Sigmoid colon (tissue), 4 donors: ENCODE results near the gene OR2AE1.

Experiments used
- POLR2A ChIP-seq, 2 donors: fragments of 450-650 bp; IDR thresholded peaks; one replicate each; pipeline ENCODE4 v1.6.1; 2016; ENCODE audit warnings: antibody characterized with exemption in 2 of 2, mild to moderate bottlenecking in 2 of 2, moderate library complexity in 2 of 2
- POLR2AphosphoS5 ChIP-seq, 4 donors: sonication (generic); formaldehyde crosslinking; IDR thresholded peaks; one replicate each; pipeline ENCODE4 v1.6.1; 2017; ENCODE audit warnings: antibody characterized with exemption in 4 of 4
- TF ChIP-seq, protein P1 (sequence below), 4 experiments: fragments of 450-650 bp in 3 of 4; fragments of 200-600 bp in 1 of 4; IDR thresholded peaks; one replicate each; pipeline ENCODE4 v1.5.1; 2016 to 2019; ENCODE audit warnings: antibody characterized with exemption in 4 of 4, mild to moderate bottlenecking in 3 of 4, moderate library complexity in 2 of 4

DNA sequence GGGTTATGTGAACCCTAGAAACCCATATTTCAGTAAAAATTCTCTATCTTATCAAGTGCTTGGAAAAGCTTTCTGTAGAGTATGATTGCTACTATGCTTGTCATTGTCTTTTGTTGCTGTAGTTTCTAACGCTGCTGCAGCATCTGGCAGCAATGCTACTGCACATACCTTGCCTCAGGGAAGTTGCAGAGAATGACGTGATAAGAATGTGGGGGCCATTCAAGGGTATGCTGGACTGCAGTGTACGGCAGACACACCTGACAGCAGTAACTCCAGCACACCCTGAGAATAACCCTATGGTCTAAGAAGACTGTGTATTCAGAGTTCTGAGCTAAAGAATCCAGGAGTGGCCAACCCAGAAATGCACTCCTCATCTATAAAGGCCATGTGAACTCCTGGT is 22.0 kb upstream of the OR2AE1 start:
- TF ChIP-seq, protein P1, sequence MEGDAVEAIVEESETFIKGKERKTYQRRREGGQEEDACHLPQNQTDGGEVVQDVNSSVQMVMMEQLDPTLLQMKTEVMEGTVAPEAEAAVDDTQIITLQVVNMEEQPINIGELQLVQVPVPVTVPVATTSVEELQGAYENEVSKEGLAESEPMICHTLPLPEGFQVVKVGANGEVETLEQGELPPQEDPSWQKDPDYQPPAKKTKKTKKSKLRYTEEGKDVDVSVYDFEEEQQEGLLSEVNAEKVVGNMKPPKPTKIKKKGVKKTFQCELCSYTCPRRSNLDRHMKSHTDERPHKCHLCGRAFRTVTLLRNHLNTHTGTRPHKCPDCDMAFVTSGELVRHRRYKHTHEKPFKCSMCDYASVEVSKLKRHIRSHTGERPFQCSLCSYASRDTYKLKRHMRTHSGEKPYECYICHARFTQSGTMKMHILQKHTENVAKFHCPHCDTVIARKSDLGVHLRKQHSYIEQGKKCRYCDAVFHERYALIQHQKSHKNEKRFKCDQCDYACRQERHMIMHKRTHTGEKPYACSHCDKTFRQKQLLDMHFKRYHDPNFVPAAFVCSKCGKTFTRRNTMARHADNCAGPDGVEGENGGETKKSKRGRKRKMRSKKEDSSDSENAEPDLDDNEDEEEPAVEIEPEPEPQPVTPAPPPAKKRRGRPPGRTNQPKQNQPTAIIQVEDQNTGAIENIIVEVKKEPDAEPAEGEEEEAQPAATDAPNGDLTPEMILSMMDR (IDR thresholded peaks at IDR 0.05): no peak
- no peak for TF ChIP-seq POLR2AphosphoS5 (IDR thresholded peaks at IDR 0.05)
- no peak for TF ChIP-seq POLR2A (IDR thresholded peaks at IDR 0.05)
